SKM-1 (cell line): Measurements from ENCODE around the gene FANCD2.
"Not testable (repeated sequence)": the region's sequence is repeated elsewhere in the genome, so short reads cannot be mapped to it uniquely, and the experiment has no call there.

Experiments used
- DNase-seq: peaks from one replicate; lab custom pipeline; 2025; ENCODE audit not compliant: unreplicated experiment; lab: John Stamatoyannopoulos, UW

The FANCD2 gene

GRCh38 chr3:10026084-10026890 is at the start of gene FANCD2:
TSS of gene FANCD2 (plus strand) at chr3:10026437. CDS start at chr3:10028658, 2,221 bp downstream.
- DNase-seq = peak; percentile 51

- peak; percentile 40 for DNase-seq
Measured at GRCh38 chr3:9976721-9977709, 49.2 kb upstream of the FANCD2 start.

DNA sequence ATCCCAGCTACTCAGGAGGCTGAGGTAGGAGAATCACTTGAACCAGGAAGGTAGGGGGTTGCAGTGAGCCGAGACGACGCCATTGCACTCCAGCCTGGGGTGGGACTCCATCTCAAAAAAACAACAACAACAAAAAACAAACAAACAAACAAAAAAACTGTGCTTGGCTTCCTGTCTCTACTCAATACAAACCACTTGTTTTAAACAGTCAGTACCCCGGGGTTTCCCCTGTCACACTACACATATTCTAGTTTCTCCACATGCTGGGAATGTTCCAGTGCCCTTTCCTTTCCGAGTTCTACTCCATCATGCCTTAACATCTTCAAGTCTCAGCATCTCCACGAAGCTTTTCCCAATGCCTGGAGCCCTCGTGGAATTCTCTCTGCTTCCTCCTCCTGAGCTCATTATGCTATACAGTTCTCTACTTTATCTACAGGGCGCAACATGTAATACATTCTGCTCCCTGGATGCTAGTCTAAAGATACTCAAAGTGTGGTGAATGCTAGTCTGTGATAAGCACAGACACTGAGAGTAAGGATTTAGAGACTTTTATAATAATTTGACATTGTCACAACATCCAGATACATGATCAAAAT is 47.4 kb upstream of the FANCD2 start:
- no peak for DNase-seq

- no peak for DNase-seq
Measured at GRCh38 chr3:9980251-9980650, 46.0 kb upstream of the FANCD2 start.

DNA sequence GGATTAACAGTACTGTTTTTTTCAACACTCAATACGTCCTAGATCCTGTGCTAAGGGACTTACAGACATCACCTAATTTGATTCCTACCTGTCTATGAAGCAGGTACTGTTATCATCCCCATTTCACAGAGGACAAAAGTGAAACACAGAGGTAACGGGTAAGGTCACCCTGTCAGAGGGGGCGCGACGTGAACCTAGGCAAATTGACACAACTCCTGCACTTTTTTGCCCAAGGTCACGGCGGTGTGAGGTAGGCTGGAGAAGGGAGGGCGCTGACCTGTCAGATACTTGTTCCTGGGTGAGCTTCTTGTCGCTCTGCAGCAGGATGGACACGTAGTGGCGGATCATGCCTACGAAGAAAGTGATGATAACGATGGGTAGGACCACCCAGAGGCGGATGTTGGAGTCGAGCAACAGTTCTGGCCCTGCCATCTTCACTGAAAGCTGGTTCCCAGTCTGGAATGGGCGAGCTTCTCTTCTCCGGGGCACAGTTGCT is 40.0 kb upstream of the FANCD2 start:
- DNase-seq = no peak

DNA sequence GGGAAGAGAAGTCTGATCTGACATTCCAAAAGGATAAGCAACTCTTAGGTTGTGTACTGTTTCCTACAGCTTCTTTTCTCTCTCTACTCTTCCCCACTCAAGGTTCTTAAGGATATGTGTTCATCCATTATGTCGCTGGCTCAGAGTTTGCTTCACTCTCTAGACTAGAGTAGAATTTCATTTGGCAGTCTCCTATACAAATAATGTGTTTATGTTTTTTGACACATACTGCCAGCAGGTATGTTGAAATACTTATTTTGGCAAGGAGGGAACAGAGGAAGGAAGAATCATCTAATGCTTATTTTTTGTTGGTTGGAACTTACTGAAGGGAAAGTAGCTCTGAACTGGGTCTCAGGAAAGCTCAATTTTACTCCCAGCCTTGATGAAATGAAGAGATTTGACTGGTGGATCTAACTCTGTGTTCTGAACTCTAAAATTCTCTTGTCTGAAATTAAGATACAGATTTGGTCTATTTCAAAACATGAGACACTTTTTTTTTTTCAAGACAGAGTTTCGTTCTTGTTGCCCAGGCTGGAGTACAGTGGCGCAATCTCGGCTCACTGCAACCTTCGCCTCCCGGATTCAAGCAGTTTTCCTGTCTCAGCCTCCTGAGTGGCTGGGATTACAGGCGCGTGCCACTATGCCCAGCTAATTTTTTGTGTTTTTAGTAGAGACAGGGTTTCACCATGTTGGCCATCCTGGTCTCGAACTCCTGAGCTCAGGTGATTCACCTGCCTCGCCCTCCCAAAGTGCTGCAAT is 32.0 kb upstream of the FANCD2 start:
- no peak for DNase-seq

DNA sequence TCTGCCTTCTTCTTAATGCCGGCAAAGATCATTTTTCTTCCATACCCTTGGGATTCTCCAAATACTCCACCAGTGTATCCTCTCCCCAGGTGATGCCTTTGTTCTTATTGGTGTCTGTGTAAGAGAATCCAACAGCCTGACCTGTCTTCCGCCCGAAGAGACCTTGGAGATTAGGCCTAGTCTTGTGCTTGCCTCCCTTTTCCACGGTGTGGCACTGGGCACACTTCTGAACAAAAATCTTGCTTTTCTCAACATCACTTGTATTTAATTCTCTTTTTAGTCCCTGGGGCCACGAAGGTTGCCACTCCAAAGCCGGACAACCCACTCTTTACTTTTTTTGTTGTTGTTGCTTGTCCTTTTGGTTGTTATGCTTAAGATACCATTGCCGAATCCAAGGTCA is 25.6 kb upstream of the FANCD2 start:
- no peak for DNase-seq

- DNase-seq = no peak
Measured at GRCh38 chr3:10002951-10003350, 23.3 kb upstream of the FANCD2 start.

GRCh38 chr3:10004506-10004905 is 21.7 kb upstream of the FANCD2 start:
- no peak for DNase-seq

GRCh38 chr3:10004960-10005564 is 21.2 kb upstream of the FANCD2 start:
- DNase-seq = no peak

GRCh38 chr3:10006048-10006761 is 20.0 kb upstream of the FANCD2 start:
- DNase-seq = no peak

DNA sequence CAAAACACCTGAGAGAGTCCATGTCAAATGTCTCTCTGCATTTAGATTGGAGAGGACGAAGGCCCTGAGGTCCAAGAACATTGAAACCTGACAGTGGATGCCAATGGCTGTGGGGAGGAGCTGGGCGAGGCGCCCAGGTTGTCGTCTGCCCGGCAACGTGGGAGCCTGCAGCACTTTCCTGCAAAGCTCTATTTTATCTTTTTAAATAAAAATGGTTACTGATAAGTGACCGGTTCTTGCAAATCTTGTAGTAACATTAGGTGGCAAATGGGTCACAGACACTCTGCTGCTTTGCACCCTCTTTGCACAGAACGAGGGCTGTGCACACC is 19.5 kb upstream of the FANCD2 start:
- no peak for DNase-seq

DNA sequence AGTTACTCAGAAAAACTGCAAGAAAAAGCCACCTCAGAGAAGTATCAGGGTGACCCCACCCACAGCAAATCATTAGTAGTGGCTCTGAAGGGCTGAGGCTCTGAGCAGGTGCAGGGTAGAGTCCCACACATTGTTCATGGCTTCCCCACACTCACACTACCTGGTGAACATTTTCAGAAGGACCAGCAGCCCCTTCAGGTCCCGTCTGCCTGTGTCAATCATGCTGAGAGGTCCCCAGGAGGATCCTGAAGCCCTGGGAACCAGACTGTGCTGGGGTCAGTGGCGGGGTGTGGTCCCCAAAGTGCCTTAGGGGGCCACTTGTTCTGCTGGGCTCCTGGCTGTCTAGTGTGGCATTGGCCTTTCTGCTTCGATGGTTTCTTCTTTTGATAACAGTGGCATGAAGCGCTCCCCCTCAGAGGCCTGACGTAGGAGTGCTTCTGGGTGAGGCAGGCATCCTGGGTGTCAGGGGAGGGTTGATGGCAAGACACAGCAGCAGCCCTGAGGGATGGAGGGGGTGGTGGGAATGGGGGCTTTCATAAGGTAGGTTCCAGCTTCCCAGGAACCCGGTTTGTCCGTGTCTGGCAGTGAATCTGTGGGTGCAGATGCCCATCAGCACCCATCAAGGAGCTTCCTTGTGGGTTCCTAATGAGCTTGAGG is 19.0 kb upstream of the FANCD2 start:
- DNase-seq = no peak

DNA sequence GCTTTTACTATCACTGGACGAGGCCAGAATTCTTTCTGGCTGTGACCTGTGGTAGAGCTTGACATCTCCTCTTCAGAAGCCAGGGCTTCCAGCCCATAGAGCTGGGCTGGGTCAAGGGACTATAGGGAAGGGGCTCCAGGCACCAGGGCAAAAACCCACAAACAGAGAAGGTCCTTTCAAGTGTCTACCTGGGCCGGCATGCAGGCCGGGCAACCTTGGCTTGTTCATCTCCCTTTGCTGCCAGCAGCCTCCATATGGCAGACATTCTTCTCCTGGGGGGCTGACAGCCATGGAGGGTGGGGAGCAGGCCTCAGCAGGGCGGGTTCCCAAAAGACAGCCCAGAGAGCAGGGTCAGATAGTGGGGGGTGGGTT is 18.0 kb upstream of the FANCD2 start:
- DNase-seq = not testable (repeated sequence)

DNA sequence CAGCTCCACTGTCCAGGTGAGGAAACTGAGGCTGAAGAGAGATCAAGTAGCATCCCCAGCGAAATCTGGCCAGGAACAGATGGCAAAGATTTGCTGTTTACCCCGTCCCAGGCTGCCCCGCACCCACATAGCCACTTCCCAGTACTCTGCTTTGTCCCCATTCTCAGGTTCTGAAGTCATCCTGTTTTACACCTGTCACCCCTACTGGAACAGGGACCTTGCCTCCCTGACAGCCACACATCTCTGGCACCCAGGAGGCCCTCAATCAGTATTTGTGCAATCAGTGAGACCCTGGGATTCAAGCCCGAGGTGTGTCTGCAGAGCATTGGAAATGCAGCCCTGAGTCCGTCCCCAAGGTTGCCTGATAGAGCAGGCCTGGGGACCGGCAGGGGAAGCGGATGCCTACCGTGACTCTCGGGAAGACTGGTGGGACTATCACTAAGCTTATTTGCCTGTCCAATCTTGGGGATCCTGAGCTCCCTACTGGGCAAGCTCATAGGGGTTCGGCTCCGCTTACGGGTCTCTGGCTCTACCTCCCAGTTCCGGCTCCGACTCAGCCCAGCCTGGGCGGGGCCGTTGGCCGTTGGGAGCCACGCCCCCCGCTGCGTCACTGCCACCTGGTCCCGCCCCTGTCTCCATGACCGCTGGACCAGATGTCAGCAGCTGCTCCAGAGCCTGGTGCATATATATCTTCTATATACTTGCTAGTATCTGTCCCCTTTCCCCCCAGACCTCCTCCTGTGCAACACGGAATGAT is 17.5 kb upstream of the FANCD2 start:
- no peak for DNase-seq

GRCh38 chr3:10010421-10010877 is 15.8 kb upstream of the FANCD2 start:
- DNase-seq = no peak

DNA sequence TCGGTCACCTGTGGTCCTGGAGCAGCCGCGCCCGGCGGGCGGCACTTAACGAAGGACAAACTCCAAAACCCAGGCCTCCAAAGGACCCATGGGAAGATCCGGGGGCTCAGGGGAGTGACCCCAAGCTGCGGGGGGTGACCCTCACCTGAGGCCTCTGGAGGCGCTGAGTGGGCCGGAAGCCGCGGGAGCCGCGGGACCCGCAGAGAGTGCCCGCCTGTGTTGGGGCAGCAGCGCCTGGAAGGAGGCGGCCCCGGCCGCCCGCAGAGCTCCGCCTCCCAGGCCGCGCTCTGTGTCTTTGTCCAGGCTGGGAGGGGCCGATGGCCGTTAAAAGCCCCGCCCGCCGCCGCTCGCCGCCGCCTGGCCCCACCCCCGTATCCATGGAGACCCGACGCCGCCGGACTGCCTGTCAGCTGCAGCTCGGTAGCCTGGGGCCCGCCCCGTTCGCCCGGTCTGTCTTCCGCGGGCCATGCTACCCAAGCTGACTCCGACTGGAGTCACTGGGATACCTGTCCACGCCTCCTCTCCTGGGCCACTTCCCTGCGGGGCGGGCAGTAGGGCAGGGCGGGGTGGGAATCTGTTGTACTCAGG is 15.3 kb upstream of the FANCD2 start:
- DNase-seq = peak; percentile 78

- no peak for DNase-seq
Measured at GRCh38 chr3:10011631-10012030, 14.6 kb upstream of the FANCD2 start.
